ENCODE measurements around the gene ADARB2.

Gene ADARB2

DNA sequence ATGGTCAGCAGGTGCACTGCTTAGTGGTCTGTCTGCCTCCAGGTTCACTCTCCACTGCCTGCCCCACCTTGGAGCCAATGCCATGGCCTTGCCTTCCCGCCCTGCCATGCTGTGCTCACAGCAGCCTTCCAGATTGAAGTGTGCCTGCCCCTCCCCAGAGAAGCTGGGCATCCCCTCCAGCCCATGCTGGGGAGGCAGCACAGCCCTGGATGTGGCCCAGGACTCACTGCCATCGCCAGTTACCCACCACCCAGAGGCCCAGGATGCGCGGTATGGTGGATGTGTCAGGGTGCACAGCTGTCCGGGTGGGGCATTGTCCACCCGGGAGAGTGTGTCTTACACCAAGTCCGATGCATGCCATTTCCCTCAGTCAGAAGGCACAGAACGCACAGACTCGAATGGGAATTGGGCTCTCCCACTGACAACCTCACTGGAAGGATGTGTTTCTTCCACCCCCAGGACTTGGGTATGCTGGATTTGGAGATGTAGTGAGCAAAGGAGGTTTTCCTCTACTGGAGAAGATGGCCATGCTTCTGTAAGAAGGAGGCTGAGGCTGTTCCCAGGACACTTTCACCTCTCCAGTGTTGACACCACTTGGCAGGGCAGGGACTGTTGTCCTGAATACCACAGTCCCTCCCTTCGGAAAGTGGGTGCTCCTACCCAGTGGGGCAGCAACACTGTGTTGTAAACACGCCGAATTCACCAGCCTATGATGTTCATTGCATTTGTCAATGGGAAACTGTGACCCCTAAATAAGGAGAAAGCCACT is 122.0 kb downstream of the ADARB2 start:
- no peak for TF ChIP-seq POU2F2 (IDR thresholded peaks at IDR 0.05; ENCODE audit: low read depth, low read length)
- TF ChIP-seq PAX5 (IDR thresholded peaks at IDR 0.05; ENCODE audit: insufficient read depth, low read length, severe bottlenecking): no peak
- no peak for TF ChIP-seq POLR2AphosphoS5 (IDR thresholded peaks at IDR 0.05; ENCODE audit: low read depth, low read length)
- TF ChIP-seq POLR2A (IDR thresholded peaks at IDR 0.05; ENCODE audit: low read depth, low read length): no peak
- TF ChIP-seq TAF1 (IDR thresholded peaks at IDR 0.05; ENCODE audit: low read depth, low read length): no peak
- no peak for TF ChIP-seq SPI1 (IDR thresholded peaks at IDR 0.05; ENCODE audit: low read depth, low read length)
- FAIRE-seq: no peak
- no peak for DNase-seq (ENCODE audit: insufficient read length, low spot score)

DNA sequence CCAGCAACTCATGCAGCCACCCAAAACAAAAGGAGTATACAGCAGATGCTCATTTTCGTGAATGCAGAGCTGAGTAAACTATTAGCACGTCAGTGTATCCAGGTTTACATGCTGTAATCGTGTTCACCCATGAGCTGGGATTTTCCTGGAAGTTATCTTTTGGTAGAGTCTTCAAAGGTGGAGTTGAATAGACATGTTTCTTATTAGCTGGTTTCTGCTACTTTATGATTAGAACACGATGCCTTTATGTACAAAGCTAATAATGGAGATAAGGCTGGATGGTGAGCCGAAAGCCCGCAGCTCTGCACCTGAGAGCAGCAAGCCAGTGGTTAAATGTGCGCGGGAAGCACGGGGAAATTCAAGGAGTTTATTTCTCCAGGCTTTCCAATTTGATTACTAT is 123.8 kb downstream of the ADARB2 start:
- TF ChIP-seq TAF1 (IDR thresholded peaks at IDR 0.05; ENCODE audit: low read depth, low read length) (no peak), SPI1 (IDR thresholded peaks at IDR 0.05; ENCODE audit: low read depth, low read length) (no peak), PAX5 (IDR thresholded peaks at IDR 0.05; ENCODE audit: insufficient read depth, low read length, severe bottlenecking) (no peak), POU2F2 (IDR thresholded peaks at IDR 0.05; ENCODE audit: low read depth, low read length) (no peak), POLR2AphosphoS5 (IDR thresholded peaks at IDR 0.05; ENCODE audit: low read depth, low read length) (no peak), POLR2A (IDR thresholded peaks at IDR 0.05; ENCODE audit: low read depth, low read length) (no peak)
- no peak for FAIRE-seq
- no peak for DNase-seq (ENCODE audit: insufficient read length, low spot score)

DNA sequence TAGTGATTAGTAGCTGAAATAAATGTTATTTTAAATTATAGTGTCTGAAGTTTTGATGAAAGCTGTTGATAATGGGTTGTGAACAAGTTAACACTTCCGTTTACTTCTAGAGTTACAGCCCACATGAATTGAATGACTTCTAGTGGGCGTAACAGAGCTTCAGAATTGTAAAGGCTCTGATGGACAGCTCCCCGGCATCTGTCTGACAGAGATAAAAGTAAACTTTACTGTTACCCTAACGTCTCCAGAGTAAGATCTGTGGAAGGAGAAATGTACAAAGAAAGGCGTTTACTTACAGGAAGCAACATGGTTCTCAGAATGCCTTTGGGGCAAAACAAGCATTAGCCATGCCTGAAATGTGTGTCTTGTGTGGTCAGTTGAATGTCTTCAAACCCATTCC is 124.4 kb downstream of the ADARB2 start:
- no peak for DNase-seq (ENCODE audit: insufficient read length, low spot score)
- no peak for FAIRE-seq
- TF ChIP-seq POU2F2 (IDR thresholded peaks at IDR 0.05; ENCODE audit: low read depth, low read length) (no peak), POLR2A (IDR thresholded peaks at IDR 0.05; ENCODE audit: low read depth, low read length) (no peak), POLR2AphosphoS5 (IDR thresholded peaks at IDR 0.05; ENCODE audit: low read depth, low read length) (no peak), PAX5 (IDR thresholded peaks at IDR 0.05; ENCODE audit: insufficient read depth, low read length, severe bottlenecking) (no peak), TAF1 (IDR thresholded peaks at IDR 0.05; ENCODE audit: low read depth, low read length) (no peak), SPI1 (IDR thresholded peaks at IDR 0.05; ENCODE audit: low read depth, low read length) (no peak)

DNA sequence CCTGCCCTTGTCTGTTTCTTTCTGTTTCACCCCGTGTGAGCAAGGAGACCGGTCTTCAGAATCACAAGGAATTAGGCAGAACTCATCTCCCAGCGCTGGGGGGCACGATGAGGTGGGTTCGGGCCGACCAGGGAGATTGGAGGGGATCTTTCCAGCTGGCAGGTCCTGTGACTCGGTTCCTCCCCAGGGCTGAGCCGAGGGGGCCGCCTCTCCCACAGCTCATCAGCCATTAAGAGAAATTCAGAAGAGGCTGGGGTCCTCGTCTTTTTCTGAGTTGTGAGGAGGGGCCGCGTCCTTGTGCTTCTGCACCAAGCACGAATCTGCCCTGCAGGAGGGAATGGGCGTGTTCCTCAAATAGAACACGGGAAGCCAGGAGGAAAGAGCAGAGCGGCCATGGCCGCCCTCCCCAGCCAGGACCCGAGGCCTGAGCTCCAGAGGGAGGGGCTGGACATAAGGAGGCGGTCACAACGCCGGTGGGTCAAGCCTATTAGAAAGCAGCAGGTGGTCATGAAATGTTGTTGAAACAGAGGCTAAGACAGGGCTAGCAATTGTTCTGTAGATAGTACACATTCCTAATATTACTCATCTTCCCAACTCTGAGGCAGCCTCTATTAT is 125.3 kb downstream of the ADARB2 start:
- DNase-seq (ENCODE audit: insufficient read length, low spot score) (no peak), FAIRE-seq (no peak)
- TF ChIP-seq POLR2A (IDR thresholded peaks at IDR 0.05; ENCODE audit: low read depth, low read length): no peak
- no peak for TF ChIP-seq SPI1 (IDR thresholded peaks at IDR 0.05; ENCODE audit: low read depth, low read length)
- TF ChIP-seq TAF1 (IDR thresholded peaks at IDR 0.05; ENCODE audit: low read depth, low read length): no peak
- TF ChIP-seq PAX5 (IDR thresholded peaks at IDR 0.05; ENCODE audit: insufficient read depth, low read length, severe bottlenecking): no peak
- no peak for TF ChIP-seq POLR2AphosphoS5 (IDR thresholded peaks at IDR 0.05; ENCODE audit: low read depth, low read length)
- no peak for TF ChIP-seq POU2F2 (IDR thresholded peaks at IDR 0.05; ENCODE audit: low read depth, low read length)

DNA sequence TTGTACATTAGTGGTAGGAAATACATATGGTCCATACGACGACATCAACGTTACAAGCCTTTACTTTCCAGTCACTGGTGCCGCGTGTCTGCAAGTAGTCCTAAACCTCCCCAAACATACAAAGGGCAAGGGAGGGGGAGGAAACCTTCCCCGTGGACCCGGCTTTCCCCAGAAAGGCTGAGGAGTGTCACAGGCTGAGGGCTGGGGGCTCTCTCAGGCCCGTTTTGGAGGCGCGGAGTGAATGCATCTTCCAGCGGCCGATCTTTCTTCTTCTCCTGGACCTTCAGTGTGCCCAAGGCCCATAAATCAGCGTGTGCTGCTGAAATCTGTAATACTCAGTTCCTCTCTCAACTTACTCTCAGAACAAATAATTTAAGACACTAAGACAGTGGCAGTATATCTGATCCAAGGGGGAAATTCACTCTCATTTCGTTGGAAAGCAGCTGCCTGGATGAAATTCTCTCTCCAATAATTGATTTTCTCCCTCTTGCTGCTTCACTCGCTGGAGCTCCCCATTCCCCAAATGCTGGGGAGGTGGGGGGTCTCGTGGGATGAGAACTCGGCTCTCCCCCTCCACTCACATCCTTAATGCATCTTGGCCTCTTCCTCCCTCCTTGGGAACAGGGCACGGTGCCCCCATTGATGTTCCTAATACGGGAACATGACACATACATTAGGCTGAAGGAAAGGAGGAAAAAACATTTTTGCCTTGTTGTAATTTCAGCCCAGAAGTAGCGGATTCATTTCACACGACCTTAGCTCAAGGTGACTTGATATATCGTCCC is 126.1 kb downstream of the ADARB2 start:
- DNase-seq (ENCODE audit: insufficient read length, low spot score): no peak
- TF ChIP-seq PAX5 (IDR thresholded peaks at IDR 0.05; ENCODE audit: insufficient read depth, low read length, severe bottlenecking): no peak
- no peak for TF ChIP-seq TAF1 (IDR thresholded peaks at IDR 0.05; ENCODE audit: low read depth, low read length)
- no peak for TF ChIP-seq SPI1 (IDR thresholded peaks at IDR 0.05; ENCODE audit: low read depth, low read length)
- TF ChIP-seq POLR2A (IDR thresholded peaks at IDR 0.05; ENCODE audit: low read depth, low read length): no peak
- no peak for TF ChIP-seq POLR2AphosphoS5 (IDR thresholded peaks at IDR 0.05; ENCODE audit: low read depth, low read length)
- no peak for TF ChIP-seq POU2F2 (IDR thresholded peaks at IDR 0.05; ENCODE audit: low read depth, low read length)
- FAIRE-seq: no peak

DNA sequence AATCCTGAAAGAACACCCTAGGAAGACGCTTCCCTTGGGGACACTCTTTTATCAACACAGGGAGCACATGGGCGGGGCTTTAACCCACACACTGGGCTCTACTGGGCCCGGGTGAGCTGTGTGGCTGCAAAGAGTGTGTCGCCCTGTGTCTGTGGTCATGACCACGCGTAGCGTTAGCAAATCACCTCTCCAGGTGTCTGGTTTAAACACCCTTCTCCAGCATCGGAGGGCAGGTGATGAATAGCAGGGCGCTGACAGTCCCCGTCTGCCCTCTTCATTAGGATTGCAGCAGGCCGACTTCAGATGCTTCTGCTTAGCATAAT is 127.7 kb downstream of the ADARB2 start:
- no peak for DNase-seq (ENCODE audit: insufficient read length, low spot score)
- no peak for FAIRE-seq
- TF ChIP-seq PAX5 (IDR thresholded peaks at IDR 0.05; ENCODE audit: insufficient read depth, low read length, severe bottlenecking) (no peak), POLR2A (IDR thresholded peaks at IDR 0.05; ENCODE audit: low read depth, low read length) (no peak), POU2F2 (IDR thresholded peaks at IDR 0.05; ENCODE audit: low read depth, low read length) (no peak), POLR2AphosphoS5 (IDR thresholded peaks at IDR 0.05; ENCODE audit: low read depth, low read length) (no peak), SPI1 (IDR thresholded peaks at IDR 0.05; ENCODE audit: low read depth, low read length) (no peak), TAF1 (IDR thresholded peaks at IDR 0.05; ENCODE audit: low read depth, low read length) (no peak)

DNA sequence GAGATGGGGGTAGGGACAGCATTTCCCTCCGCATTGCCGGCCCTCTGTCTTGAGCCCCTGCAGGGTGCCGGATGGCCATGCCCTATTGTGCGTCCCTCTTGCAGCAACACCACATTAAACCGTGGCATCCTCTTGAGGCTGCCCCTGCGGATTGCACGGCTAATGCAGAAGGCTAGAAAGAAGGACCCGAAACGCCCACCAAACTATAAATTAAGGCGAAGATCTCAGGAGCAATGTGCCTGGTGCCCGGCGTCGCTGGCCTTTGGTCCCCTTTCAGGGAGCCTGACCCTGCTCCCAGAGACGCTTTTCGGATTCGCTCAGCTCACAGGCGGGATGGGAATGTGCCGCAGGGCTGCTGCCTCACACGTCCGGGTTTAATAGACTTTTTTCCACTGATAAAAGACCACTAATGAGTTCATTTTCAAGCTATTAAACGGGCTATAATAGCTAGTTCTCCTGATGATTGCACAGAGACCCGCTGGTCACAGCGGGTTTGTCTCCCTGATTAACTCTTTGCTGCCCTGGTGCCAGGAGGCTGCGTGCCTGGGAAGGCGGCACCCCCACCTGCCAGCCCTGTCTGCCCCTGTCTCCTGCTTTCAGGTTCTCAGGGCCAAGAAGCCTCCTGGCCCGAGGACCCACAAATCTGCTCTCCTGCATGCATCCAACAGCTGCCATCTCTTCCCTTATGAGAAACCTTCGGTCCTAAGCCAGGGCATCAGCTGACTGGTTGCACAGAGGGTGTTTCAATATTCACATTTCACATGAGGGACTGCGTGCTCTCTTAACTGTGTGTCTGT is 128.3 kb downstream of the ADARB2 start:
- DNase-seq (ENCODE audit: insufficient read length, low spot score): no peak
- FAIRE-seq: no peak
- TF ChIP-seq POU2F2 (IDR thresholded peaks at IDR 0.05; ENCODE audit: low read depth, low read length): no peak
- TF ChIP-seq PAX5 (IDR thresholded peaks at IDR 0.05; ENCODE audit: insufficient read depth, low read length, severe bottlenecking): no peak
- no peak for TF ChIP-seq POLR2AphosphoS5 (IDR thresholded peaks at IDR 0.05; ENCODE audit: low read depth, low read length)

DNA sequence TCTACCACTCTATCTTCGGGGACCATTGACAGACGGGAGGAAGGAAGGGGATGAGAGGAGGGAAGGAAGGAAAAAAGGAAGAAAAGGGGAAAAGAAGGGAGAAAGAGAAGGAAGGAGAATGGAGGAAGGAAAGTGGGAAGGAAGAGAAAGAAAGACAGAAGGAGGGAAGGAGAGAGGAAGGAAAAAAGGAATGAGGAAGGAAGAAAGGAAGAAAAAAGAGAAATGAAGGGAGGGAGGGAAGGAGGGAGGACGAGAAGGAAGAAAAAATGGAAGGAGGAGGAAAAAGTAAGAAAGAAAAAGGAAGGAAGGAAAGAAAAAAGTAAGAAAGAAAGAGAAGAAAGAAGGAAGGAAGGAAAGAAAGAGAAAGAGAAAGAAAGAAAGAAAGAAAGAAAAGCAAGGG is 128.9 kb downstream of the ADARB2 start:
- no peak for FAIRE-seq

More for the DNA sequence above, 128.9 kb downstream of the ADARB2 start:
- DNase-seq (ENCODE audit: insufficient read length, low spot score): no peak
- TF ChIP-seq POLR2A (IDR thresholded peaks at IDR 0.05; ENCODE audit: low read depth, low read length) (no peak), TAF1 (IDR thresholded peaks at IDR 0.05; ENCODE audit: low read depth, low read length) (no peak), SPI1 (IDR thresholded peaks at IDR 0.05; ENCODE audit: low read depth, low read length) (no peak), PAX5 (IDR thresholded peaks at IDR 0.05; ENCODE audit: insufficient read depth, low read length, severe bottlenecking) (no peak), POU2F2 (IDR thresholded peaks at IDR 0.05; ENCODE audit: low read depth, low read length) (no peak), POLR2AphosphoS5 (IDR thresholded peaks at IDR 0.05; ENCODE audit: low read depth, low read length) (no peak)
